Liver (tissue), 9 donors: ENCODE results near the gene PIP5K1C. TPM values are rescaled to one million over a fixed set of nuclear protein-coding genes. Genes with fewer than 3 reads are reported as not detected.

Experiments used
- DNase-seq: peaks from one replicate; pipeline ENCODE4 v3.0.0-alpha.2; 2017; ENCODE audit warnings: low spot score
- H3K27ac ChIP-seq, 2 donors: one replicate each; pipeline ENCODE4 v1.7.0; 2013; ENCODE audit warnings: inconsistent platforms in 2 of 2, low read length in 2 of 2, control low read depth in 1 of 2, low read depth in 1 of 2, mild to moderate bottlenecking in 1 of 2
- H3K27me3 ChIP-seq, 4 donors: one replicate each; pipeline versions ENCODE4 v1.6.1 to v1.7.0; 2013; ENCODE audit warnings: low read length in 3 of 4, inconsistent platforms in 1 of 4, mild to moderate bottlenecking in 1 of 4, moderate library complexity in 1 of 4; ENCODE audit not compliant: control insufficient read depth in 4 of 4, insufficient read depth in 4 of 4
- H3K36me3 ChIP-seq, 4 donors: one replicate each; pipeline versions ENCODE4 v1.6.1 to v1.7.0; 2013; ENCODE audit warnings: low read length in 3 of 4, mild to moderate bottlenecking in 3 of 4, low read depth in 1 of 4, moderate library complexity in 1 of 4; ENCODE audit not compliant: control insufficient read depth in 4 of 4, insufficient read depth in 3 of 4
- H3K4me1 ChIP-seq, 4 donors: one replicate each; pipeline versions ENCODE4 v1.6.1 to v1.7.0; 2013; ENCODE audit warnings: low read length in 3 of 4, mild to moderate bottlenecking in 3 of 4, moderate library complexity in 1 of 4; ENCODE audit not compliant: control insufficient read depth in 4 of 4, insufficient read depth in 4 of 4
- H3K4me3 ChIP-seq, 3 donors: one replicate each; pipeline versions ENCODE4 v1.6.1 to v1.7.0; 2013; ENCODE audit warnings: low read length in 3 of 3, control low read depth in 1 of 3, low read depth in 1 of 3, mild to moderate bottlenecking in 1 of 3
- H3K9ac ChIP-seq, 2 donors: one replicate each; pipeline ENCODE4 v1.7.0; 2013; ENCODE audit warnings: low read length in 2 of 2, mild to moderate bottlenecking in 2 of 2, moderate library complexity in 2 of 2, control low read depth in 1 of 2, low read depth in 1 of 2
- H3K9me3 ChIP-seq, 4 donors: one replicate each; pipeline versions ENCODE4 v1.6.1 to v1.7.0; 2013; ENCODE audit warnings: low read length in 3 of 4; ENCODE audit not compliant: control insufficient read depth in 4 of 4
- EGR1 ChIP-seq, 2 donors: IDR thresholded peaks; 2 replicates each; pipeline ENCODE4 v1.6.1; 2016 to 2018; ENCODE audit warnings: antibody characterized with exemption in 2 of 2, low read depth in 2 of 2
- FOXA1 ChIP-seq: IDR thresholded peaks from 2 replicates; pipeline ENCODE4 v1.6.1; 2016; ENCODE audit warnings: antibody characterized with exemption
- GABPA ChIP-seq, 2 donors: IDR thresholded peaks in 1 of 2; conservative IDR thresholded peaks in 1 of 2; 2 replicates each; pipeline ENCODE4 v1.6.1; 2016; ENCODE audit warnings: antibody characterized with exemption in 2 of 2, mild to moderate bottlenecking in 1 of 2, moderate library complexity in 1 of 2
- HNF4A ChIP-seq, 2 donors: conservative IDR thresholded peaks; 2 replicates each; pipeline ENCODE4 v1.6.1; 2016; ENCODE audit warnings: antibody characterized with exemption in 2 of 2, mild to moderate bottlenecking in 2 of 2
- HNF4G ChIP-seq: IDR thresholded peaks from 2 replicates; pipeline ENCODE4 v1.6.1; 2016; ENCODE audit warnings: antibody characterized with exemption
- JUND ChIP-seq, 2 donors: IDR thresholded peaks; 2 replicates each; pipeline ENCODE4 v1.6.1; 2016; ENCODE audit warnings: antibody characterized with exemption in 2 of 2
- NR2F2 ChIP-seq: IDR thresholded peaks from 2 replicates; pipeline ENCODE4 v1.6.1; 2016; ENCODE audit warnings: antibody characterized with exemption
- RAD21 ChIP-seq, 2 donors: IDR thresholded peaks; 2 replicates each; pipeline ENCODE4 v1.6.1; 2016; ENCODE audit warnings: antibody characterized with exemption in 2 of 2, mild to moderate bottlenecking in 2 of 2
- RXRA ChIP-seq, 2 donors: IDR thresholded peaks; 2 replicates each; pipeline ENCODE4 v1.6.1; 2017 to 2018; ENCODE audit warnings: antibody characterized with exemption in 2 of 2, mild to moderate bottlenecking in 1 of 2
- SP1 ChIP-seq: IDR thresholded peaks from 2 replicates; pipeline ENCODE4 v1.6.1; 2018; ENCODE audit warnings: antibody characterized with exemption, mild to moderate bottlenecking
- TAF1 ChIP-seq: conservative IDR thresholded peaks from 2 replicates; pipeline ENCODE4 v1.6.1; 2016; ENCODE audit warnings: antibody characterized with exemption, mild to moderate bottlenecking
- YY1 ChIP-seq: IDR thresholded peaks from 2 replicates; pipeline ENCODE4 v1.6.1; 2016; ENCODE audit warnings: antibody characterized with exemption, mild to moderate bottlenecking
- WGBS: extraction: QIAGEN DNeasy Blood & Tissue Kit; methylation state at CpG from one replicate; pipeline ENCODE4 v1.1.7; 2013; 5-methylcytosine and 5-hydroxymethylcytosine counted together
- polyA plus RNA-seq, 2 donors: library from polyadenylated mRNA; stranded (reverse) in 1 of 2; unstranded in 1 of 2; fragments of 200-250 nt in 1 of 2; fragments of >200 nt in 1 of 2; fragmentation: Nextera tagmentation in 1 of 2; extraction: Ambion mirVana in 1 of 2; gene quantifications; one replicate each; pipeline versions ENCODE4 v1.2.1 to v1.2.3, GENCODE V29; 2013 to 2015
- total RNA-seq, 2 donors: library from RNA; depleted of rRNA; stranded (reverse); fragments of >200 nt; gene quantifications; one replicate each; pipeline ENCODE4 v1.2.3, GENCODE V29; 2014
- TF ChIP-seq, protein P1 (sequence below): IDR thresholded peaks from 2 replicates; pipeline ENCODE4 v1.6.1; 2016; ENCODE audit warnings: antibody characterized with exemption
- TF ChIP-seq, protein P2 (sequence below): IDR thresholded peaks from 2 replicates; pipeline ENCODE4 v1.6.1; 2016; ENCODE audit warnings: antibody characterized with exemption
- TF ChIP-seq, protein P3 (sequence below): IDR thresholded peaks from 2 replicates; pipeline ENCODE4 v1.6.1; 2016; ENCODE audit warnings: antibody characterized with exemption, mild to moderate bottlenecking
- TF ChIP-seq, protein P4 (sequence below): IDR thresholded peaks from 2 replicates; pipeline ENCODE4 v1.6.1; 2016; ENCODE audit warnings: antibody characterized with exemption
- donor health status: healthy.
- donor health status: healthy.
- donor health status: healthy.
- donor health status: healthy.
- donor health status: healthy.

Gene PIP5K1C
- total and polyA plus RNA-seq, 4 donors: 1.8 to 7.4 (median 6.0) TPM

DNA sequence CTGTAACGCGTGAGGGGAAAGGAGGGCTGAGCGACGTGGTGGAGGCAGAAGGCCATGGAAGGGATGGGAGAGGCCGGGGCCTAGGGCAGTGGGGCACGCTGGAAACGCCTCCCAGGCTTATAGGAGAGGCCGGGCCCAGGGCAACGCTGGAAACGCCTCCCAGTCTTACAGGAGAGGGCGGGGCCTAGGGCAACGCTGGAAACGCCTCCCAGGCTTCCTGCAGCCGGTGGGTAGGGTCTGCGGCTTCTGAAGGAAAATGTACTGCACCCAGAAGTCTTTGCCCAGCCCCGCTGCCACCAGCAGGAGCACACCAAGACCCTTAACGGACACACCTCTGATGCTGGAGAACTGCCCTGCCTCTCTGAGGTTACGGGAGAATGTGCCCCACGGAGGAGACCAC is 82.8 kb downstream of the PIP5K1C start:
- TF ChIP-seq HNF4A (conservative IDR thresholded peaks at IDR 0.05): no peak
- TF ChIP-seq RAD21 (IDR thresholded peaks at IDR 0.05): peak in 1 of 2 donors; percentile 8
- no peak for TF ChIP-seq YY1
- TF ChIP-seq EGR1 (IDR thresholded peaks at IDR 0.05; ENCODE audit: low read depth in 2 of 2): no peak

DNA sequence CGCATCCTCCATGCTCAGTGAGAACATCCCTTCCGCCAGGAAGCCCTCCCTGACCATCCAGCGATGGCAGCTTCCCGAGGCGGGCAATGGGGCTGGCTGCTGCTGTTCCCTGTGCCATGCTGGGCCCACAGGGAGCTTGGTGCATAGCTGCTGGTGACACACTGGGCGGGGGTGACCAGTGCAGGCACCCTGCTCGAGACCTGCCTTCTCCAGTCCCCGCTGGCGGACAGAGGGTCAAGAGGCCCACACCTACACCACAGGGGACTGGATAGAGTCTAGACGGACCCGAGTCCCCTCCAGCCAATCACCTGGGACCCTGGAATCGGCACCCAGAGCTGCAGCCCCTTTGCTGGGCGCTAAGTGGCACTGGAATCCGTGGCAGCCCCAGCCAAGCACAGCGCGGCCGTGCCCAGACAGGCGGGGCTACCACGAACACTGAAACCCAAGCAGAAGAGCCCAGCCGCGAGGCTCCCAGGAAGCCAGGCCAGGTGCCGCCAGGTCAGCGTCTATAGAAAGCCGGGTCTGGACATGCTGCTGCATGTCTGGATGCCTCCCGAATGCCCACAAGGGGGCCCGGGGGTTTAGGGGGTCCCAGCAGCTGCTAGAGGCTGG is 84.6 kb downstream of the PIP5K1C start:
- DNase-seq: no peak
- Histone ChIP-seq H3K9ac (no peak overlapping the region), H3K9me3 (no peaks in the 10 kb centered on the region), H3K36me3 (peaks cover 4 to 33% (median 8%) of the 10 kb centered on the region in 4 donors), H3K4me3 (no peak overlapping the region), H3K27ac (no peak overlapping the region), H3K4me1 (no peaks in the 10 kb centered on the region), H3K27me3 (no peaks in the 10 kb centered on the region)
- WGBS: 94% methylated on average over 26 of the region's 26 CpGs
- TF ChIP-seq JUND (IDR thresholded peaks at IDR 0.05): no peak
- TF ChIP-seq, protein P1, sequence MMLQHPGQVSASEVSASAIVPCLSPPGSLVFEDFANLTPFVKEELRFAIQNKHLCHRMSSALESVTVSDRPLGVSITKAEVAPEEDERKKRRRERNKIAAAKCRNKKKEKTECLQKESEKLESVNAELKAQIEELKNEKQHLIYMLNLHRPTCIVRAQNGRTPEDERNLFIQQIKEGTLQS: no peak
- TF ChIP-seq EGR1 (IDR thresholded peaks at IDR 0.05; ENCODE audit: low read depth in 2 of 2): no peak
- no peak for TF ChIP-seq FOXA1
- TF ChIP-seq, protein P2, sequence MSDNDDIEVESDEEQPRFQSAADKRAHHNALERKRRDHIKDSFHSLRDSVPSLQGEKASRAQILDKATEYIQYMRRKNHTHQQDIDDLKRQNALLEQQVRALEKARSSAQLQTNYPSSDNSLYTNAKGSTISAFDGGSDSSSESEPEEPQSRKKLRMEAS: no peak
- TF ChIP-seq RAD21 (IDR thresholded peaks at IDR 0.05): no peak
- no peak for TF ChIP-seq TAF1
- TF ChIP-seq GABPA (IDR thresholded peaks at IDR 0.05 in 1 of 2, conservative IDR thresholded peaks at IDR 0.05 in 1 of 2): no peak
- no peak for TF ChIP-seq SP1
- TF ChIP-seq, protein P3, sequence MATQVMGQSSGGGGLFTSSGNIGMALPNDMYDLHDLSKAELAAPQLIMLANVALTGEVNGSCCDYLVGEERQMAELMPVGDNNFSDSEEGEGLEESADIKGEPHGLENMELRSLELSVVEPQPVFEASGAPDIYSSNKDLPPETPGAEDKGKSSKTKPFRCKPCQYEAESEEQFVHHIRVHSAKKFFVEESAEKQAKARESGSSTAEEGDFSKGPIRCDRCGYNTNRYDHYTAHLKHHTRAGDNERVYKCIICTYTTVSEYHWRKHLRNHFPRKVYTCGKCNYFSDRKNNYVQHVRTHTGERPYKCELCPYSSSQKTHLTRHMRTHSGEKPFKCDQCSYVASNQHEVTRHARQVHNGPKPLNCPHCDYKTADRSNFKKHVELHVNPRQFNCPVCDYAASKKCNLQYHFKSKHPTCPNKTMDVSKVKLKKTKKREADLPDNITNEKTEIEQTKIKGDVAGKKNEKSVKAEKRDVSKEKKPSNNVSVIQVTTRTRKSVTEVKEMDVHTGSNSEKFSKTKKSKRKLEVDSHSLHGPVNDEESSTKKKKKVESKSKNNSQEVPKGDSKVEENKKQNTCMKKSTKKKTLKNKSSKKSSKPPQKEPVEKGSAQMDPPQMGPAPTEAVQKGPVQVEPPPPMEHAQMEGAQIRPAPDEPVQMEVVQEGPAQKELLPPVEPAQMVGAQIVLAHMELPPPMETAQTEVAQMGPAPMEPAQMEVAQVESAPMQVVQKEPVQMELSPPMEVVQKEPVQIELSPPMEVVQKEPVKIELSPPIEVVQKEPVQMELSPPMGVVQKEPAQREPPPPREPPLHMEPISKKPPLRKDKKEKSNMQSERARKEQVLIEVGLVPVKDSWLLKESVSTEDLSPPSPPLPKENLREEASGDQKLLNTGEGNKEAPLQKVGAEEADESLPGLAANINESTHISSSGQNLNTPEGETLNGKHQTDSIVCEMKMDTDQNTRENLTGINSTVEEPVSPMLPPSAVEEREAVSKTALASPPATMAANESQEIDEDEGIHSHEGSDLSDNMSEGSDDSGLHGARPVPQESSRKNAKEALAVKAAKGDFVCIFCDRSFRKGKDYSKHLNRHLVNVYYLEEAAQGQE: no peak
- no peak for TF ChIP-seq HNF4G
- TF ChIP-seq RXRA (IDR thresholded peaks at IDR 0.05): no peak
- TF ChIP-seq, protein P4, sequence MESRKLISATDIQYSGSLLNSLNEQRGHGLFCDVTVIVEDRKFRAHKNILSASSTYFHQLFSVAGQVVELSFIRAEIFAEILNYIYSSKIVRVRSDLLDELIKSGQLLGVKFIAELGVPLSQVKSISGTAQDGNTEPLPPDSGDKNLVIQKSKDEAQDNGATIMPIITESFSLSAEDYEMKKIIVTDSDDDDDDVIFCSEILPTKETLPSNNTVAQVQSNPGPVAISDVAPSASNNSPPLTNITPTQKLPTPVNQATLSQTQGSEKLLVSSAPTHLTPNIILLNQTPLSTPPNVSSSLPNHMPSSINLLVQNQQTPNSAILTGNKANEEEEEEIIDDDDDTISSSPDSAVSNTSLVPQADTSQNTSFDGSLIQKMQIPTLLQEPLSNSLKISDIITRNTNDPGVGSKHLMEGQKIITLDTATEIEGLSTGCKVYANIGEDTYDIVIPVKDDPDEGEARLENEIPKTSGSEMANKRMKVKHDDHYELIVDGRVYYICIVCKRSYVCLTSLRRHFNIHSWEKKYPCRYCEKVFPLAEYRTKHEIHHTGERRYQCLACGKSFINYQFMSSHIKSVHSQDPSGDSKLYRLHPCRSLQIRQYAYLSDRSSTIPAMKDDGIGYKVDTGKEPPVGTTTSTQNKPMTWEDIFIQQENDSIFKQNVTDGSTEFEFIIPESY: no peak
- TF ChIP-seq NR2F2: no peak

More for the DNA sequence above, 82.8 kb downstream of the PIP5K1C start:
- Histone ChIP-seq H3K36me3 (peaks cover 0 to 25% (median 6%) of the 10 kb centered on the region in 4 donors), H3K9me3 (no peaks in the 10 kb centered on the region), H3K4me3 (no peak overlapping the region), H3K27me3 (no peaks in the 10 kb centered on the region), H3K9ac (no peak overlapping the region), H3K4me1 (no peaks in the 10 kb centered on the region), H3K27ac (no peak overlapping the region)
- WGBS: 74% methylated on average over 19 of the region's 19 CpGs
- no peak for DNase-seq
